Adrenal gland (tissue), 5 donors: ENCODE measurements around the gene PPIP5K1.

Experiments
- CTCF ChIP-seq, 6 experiments: fragments of 450-650 bp in 4 of 6; fragments of 200-600 bp in 2 of 6; sonication (generic) in 1 of 6; IDR thresholded peaks; 1 replicate in 5 of 6; 2 replicates in 1 of 6; pipeline versions ENCODE4 v1.5.1 to v1.8.0; 2016 to 2021; ENCODE audit warnings: antibody characterized with exemption in 6 of 6, mild to moderate bottlenecking in 2 of 6, moderate library complexity in 1 of 6
- POLR2A ChIP-seq, 2 donors: fragments of 450-650 bp; IDR thresholded peaks; one replicate each; pipeline ENCODE4 v1.6.1; 2017; ENCODE audit warnings: antibody characterized with exemption in 2 of 2, mild to moderate bottlenecking in 2 of 2, moderate library complexity in 1 of 2
- donor health status: DM: no; HTN: no; CAD: no.

- no peak for TF ChIP-seq CTCF (IDR thresholded peaks at IDR 0.05)
- TF ChIP-seq POLR2A (IDR thresholded peaks at IDR 0.05), result no peak
These were observed 48.2 kb downstream of the PPIP5K1 start for GRCh38 chr15:43541785-43542184.
